ENCODE data around the gene SLC40A1.

SLC40A1 gene

DNA sequence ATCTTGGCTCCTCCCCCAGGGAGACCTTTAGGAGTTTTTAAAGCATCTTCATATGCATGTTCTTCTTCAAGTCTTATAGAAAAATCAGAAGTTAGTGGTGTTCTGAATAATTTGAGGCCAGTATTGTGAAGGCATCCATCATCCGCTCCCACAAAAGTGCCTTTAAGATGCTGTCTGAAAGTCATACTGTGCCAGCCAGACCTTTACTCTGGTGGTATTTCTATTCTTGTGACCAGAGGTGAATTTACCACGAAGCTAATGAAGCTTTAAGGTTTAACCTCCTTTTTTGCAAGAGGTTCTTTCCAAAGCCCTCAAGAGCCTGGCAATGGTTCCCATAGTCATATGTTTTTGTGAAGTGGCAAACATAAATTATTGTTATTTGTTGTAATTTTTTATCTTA lies 54.3 kb downstream of the SLC40A1 start:
- Histone ChIP-seq H3K4me3 (no peak overlapping the region), H3K27ac (no peak overlapping the region), H3K4me2 (no peak overlapping the region; a peak in 1 of 22 replicates), H3K27me3 (no peaks in the 10 kb centered on the region), H3K36me3 (no peaks in the 10 kb centered on the region), H3K4me1 (peaks cover 0 to 47% (median 0%) of the 10 kb centered on the region in 10 experiments; a peak in 6 of 20 replicates), H4K20me1 (no peaks in the 10 kb centered on the region), H3K9ac (no peak overlapping the region), H3K9me3 (replicated peaks in 1 of 11) (no peaks in the 10 kb centered on the region)
- no peak for TF ChIP-seq Cebpa-rat (IDR thresholded peaks at IDR 0.05)

DNA sequence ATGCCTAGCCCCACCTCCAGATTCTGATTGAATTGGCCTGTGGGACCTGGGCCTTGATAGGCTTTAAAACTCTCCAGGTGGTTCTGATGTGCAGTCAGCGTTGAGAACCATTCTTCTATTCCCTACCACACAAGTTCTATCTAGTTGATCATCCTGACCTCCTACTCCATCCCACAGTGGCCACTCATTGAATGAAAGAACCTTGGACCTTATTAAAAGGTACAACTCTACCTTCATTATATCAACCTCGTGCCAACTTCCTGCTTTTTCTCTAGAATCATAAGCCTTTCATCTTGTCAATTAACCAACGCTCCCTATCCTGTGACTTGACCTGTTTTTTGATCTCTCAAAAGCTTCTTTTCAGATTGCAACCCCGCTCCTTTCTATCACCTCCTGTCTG lies 55.8 kb downstream of the SLC40A1 start:
- TF ChIP-seq Cebpa-rat (IDR thresholded peaks at IDR 0.05): no peak
- Histone ChIP-seq H3K4me2 (no peak overlapping the region), H3K9ac (no peak overlapping the region), H3K36me3 (no peaks in the 10 kb centered on the region), H3K27ac (no peak overlapping the region), H4K20me1 (no peaks in the 10 kb centered on the region), H3K4me3 (no peak overlapping the region), H3K9me3 (replicated peaks in 1 of 11) (no peaks in the 10 kb centered on the region), H3K27me3 (no peaks in the 10 kb centered on the region), H3K4me1 (peaks cover 0 to 47% (median 0%) of the 10 kb centered on the region in 10 experiments; a peak in 6 of 20 replicates)

DNA sequence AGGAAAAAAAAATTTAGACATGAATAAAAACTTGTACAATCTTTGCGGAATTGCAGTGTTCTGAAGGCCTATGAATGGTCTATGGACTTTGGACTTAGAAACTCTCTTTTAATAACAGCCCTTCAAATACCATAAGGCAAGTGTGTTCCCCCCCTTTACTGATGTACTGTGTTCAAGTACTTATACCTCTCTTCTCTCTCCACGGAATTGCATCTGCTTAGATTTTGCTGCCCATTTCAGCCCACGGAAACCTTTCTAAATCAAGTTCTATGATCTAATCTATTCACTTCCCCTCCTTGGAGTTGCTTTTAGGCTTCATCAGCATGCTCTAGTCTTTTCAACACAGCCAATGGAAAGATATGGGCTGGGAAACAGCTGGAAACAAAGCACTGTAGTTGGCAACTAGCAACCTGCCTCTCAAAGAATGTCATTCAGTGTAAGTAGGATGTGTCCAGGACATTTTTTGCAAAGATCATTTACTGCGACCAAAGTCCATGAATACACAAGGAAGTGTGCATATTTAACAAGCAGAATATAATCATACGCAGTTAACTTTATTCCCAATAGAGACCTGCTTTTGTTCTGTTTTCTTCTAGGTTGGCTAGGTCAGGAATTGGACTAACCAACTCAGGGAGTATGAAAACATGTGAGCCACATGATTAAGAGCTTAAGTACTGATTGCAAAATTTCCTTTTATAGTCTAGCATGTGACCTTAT lies 58.0 kb downstream of the SLC40A1 start:
- Histone ChIP-seq H3K4me3 (no peak overlapping the region), H3K9me3 (replicated peaks in 1 of 11) (peaks cover 0 to 4% (median 0%) of the 10 kb centered on the region in 11 experiments; a peak in 4 of 22 replicates), H4K20me1 (no peaks in the 10 kb centered on the region), H3K4me1 (peaks cover 0 to 66% (median 0%) of the 10 kb centered on the region in 10 experiments; a peak in 8 of 20 replicates), H3K9ac (no peak overlapping the region), H3K27me3 (no peaks in the 10 kb centered on the region), H3K4me2 (peak overlapping the region in 3 of 11 experiments; percentile 40 to 73 (median 50); a peak in 5 of 22 replicates), H3K36me3 (no peaks in the 10 kb centered on the region), H3K27ac (peak overlapping the region in 3 of 11 experiments; percentile 31 to 66 (median 57); a peak in 5 of 22 replicates)
- no peak for TF ChIP-seq Cebpa-rat (IDR thresholded peaks at IDR 0.05)

DNA sequence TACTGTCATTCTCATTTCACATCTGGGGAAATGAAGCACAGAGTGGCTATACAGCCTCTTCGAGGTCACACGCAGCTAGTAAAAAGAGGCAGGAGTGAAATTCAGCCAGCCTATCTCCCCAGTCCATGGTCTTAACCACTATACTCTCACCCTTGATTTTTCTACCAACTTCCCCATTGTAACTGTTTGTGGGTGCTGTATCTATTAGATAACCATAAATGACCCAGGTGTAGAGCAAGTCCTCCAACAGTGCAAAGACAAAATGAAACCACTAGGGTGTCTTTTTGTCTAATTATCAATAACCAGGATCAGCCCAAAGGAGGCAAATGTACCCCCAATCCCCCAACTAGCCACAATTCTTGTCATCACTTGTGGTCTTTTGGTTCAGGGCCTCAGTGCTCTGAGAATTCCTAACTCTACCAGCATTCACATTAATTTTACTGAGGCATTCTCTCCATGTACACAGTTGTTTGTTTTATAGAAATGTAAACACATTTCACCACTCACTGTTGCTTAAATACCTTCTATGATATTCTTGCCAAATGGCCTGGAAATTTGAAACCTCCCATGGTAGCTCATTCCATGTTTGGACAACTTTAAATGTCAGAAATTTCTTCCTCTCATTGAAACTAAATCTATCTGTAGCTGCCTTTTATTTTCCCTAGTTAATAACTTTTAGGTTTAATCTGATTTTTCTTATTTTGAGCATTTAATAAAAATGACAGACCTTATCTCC lies 58.7 kb downstream of the SLC40A1 start:
- Histone ChIP-seq H3K4me2 (peak overlapping the region in 3 of 11 experiments; percentile 40 to 73 (median 50); a peak in 5 of 22 replicates), H3K9me3 (replicated peaks in 1 of 11) (peaks cover 0 to 10% (median 0%) of the 10 kb centered on the region in 11 experiments; a peak in 6 of 22 replicates), H3K27me3 (no peaks in the 10 kb centered on the region), H3K36me3 (no peaks in the 10 kb centered on the region), H3K27ac (peak overlapping the region in 3 of 11 experiments; percentile 31 to 66 (median 57); a peak in 5 of 22 replicates), H3K9ac (no peak overlapping the region), H3K4me1 (peaks cover 0 to 67% (median 0%) of the 10 kb centered on the region in 10 experiments; a peak in 8 of 20 replicates), H3K4me3 (no peak overlapping the region), H4K20me1 (no peaks in the 10 kb centered on the region)
- TF ChIP-seq Cebpa-rat (IDR thresholded peaks at IDR 0.05): no peak

DNA sequence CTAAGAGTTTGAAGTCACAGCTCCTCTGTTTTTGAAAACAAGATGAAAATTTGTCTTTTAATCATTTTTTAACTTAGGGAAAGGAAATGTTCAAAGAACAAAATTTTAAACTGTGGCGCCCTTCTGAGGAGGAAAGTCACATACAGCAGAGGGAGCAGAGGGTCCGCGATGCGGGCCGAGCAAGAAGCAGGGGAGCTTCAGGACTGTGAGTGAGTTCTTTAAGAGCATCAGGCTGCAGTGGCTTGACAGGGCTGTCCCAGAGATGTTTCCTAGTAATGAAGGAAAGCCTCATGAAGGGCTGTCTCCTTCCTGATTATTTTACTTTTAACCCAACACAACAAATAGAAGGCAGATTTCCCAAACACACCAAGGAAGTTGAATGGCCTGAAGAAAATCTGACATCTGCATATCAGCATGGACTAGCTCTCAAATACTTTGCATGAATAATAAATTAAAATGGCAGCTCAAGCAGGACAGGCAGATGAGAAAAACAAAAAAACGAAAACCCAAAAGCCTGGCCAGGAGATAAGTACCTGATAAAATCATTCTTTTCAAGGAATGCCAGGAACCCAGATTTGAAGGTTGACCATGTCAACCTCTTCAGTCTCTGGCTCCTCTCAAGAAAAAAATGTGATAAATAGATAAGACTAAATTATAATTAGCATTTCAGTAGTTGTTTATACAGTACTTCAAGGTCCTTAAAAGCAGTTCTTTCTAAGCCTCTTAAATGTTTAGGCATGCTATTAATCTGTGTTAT lies 60.8 kb downstream of the SLC40A1 start:
- Histone ChIP-seq H3K4me3 (no peak overlapping the region), H3K4me2 (peak overlapping the region in 1 of 11 experiments; percentile 17; a peak in 1 of 22 replicates), H3K27ac (peak overlapping the region in 1 of 11 experiments; percentile 33; a peak in 1 of 22 replicates), H3K9ac (no peak overlapping the region), H3K4me1 (peaks cover 0 to 81% (median 6%) of the 10 kb centered on the region in 10 experiments; a peak in 10 of 20 replicates), H4K20me1 (no peaks in the 10 kb centered on the region), H3K27me3 (no peaks in the 10 kb centered on the region), H3K36me3 (no peaks in the 10 kb centered on the region), H3K9me3 (replicated peaks in 1 of 11) (peaks cover 0 to 13% (median 0%) of the 10 kb centered on the region in 11 experiments; a peak in 6 of 22 replicates)
- no peak for TF ChIP-seq Cebpa-rat (IDR thresholded peaks at IDR 0.05)

DNA sequence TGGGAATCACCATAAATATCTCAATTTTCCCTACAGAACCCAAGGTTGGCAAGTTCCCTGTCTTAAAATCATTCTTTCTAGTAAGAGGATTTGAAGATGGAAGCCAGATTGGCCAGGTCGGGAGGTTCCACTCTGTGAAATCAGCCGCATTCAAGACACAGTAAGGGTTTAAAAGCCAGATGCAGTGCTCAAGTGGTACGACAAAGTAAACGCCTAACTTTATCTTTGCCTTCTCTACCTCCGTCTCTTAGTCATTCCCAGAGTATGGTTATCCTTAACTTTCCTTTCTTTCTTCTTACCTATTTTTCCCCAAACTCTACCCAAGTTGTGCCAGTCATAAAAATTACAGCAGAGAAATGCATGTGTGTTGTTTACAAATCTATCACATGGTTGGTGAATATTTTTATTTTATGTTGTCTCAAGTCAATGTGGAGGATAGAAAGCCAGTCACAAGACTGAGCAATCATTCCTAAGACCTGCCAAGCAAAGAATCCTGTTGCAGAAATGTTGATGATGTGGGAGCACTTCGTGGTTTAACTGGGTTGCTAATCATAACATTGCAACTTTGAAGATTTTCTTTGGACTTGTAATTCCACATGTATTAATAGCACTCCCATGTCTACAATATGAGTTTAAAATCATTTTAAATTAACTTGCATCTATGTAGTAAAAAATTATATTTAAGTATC lies 62.6 kb downstream of the SLC40A1 start:
- no peak for TF ChIP-seq Cebpa-rat (IDR thresholded peaks at IDR 0.05)
- Histone ChIP-seq H3K4me1 (peaks cover 0 to 94% (median 13%) of the 10 kb centered on the region in 10 experiments; a peak in 10 of 20 replicates), H3K4me3 (no peak overlapping the region), H3K9me3 (replicated peaks in 1 of 11) (peaks cover 0 to 13% (median 0%) of the 10 kb centered on the region in 11 experiments; a peak in 6 of 22 replicates), H3K36me3 (no peaks in the 10 kb centered on the region), H3K27ac (peak overlapping the region in 5 of 11 experiments; percentile 39 to 91 (median 84); a peak in 8 of 22 replicates), H4K20me1 (no peaks in the 10 kb centered on the region), H3K4me2 (peak overlapping the region in 5 of 11 experiments; percentile 7 to 79 (median 33); a peak in 7 of 22 replicates), H3K27me3 (no peaks in the 10 kb centered on the region), H3K9ac (no peak overlapping the region)

DNA sequence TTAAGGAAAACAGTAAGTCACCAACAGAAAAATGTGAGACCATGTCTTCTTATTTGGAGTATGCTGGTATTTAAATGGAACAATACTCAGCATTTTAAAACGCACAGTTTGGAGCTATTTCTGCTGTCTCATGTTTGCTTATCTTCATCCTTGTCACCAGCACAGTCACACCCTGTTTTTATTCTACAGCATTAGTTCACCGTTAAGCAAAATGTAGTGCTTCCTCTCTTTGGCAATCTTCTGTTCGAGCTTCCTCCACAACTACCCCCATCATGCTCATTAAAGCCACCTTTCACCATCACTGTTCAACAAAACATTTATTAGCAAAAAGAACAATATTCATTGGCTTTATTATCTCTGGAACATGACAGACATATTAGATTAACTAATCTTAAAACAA lies 64.0 kb downstream of the SLC40A1 start:
- H3K9me3 ChIP-seq (replicated peaks in 1 of 11): peaks cover 0 to 13% (median 0%) of the 10 kb centered on the region in 11 experiments; a peak in 6 of 22 replicates
- no peaks in the 10 kb centered on the region for H3K36me3 ChIP-seq
- H3K27ac ChIP-seq: peak overlapping the region in 5 of 11 experiments; percentile 71 to 91 (median 86); a peak in 9 of 22 replicates
- H3K4me3 ChIP-seq: no peak overlapping the region
- peak overlapping the region in 5 of 11 experiments; percentile 29 to 94 (median 79); a peak in 10 of 22 replicates for H3K4me2 ChIP-seq
- peak in 1 of 11 experiments; percentile 45; a peak in 3 of 22 replicates for TF ChIP-seq Cebpa-rat (IDR thresholded peaks at IDR 0.05)
- H3K9ac ChIP-seq: peak overlapping the region in 3 of 11 experiments; percentile 33 to 46 (median 41); a peak in 2 of 22 replicates
- peaks cover 0 to 94% (median 15%) of the 10 kb centered on the region in 10 experiments; a peak in 10 of 20 replicates for H3K4me1 ChIP-seq
- no peaks in the 10 kb centered on the region for H3K27me3 ChIP-seq
- no peaks in the 10 kb centered on the region for H4K20me1 ChIP-seq

DNA sequence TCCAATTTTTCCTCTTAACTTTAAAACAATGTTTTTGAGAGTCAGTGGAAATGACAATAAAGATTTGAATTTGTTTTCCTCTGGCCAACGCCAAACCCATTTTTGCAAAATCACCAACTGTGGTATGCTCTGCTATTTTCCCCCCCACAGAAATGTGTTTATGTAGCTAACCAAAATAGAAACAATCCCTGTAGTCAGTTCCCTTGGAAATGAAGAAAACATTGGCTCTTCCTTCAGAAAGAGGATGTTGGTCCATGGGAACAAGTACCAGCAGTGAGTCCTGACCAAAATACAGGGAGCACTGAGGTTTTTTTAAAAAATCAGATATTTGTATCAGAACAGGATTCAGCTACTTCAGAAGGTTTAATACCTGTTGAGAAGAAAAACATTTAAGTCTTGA lies 65.3 kb downstream of the SLC40A1 start:
- Histone ChIP-seq H3K27me3 (no peaks in the 10 kb centered on the region), H3K4me2 (peak overlapping the region in 5 of 11 experiments; percentile 23 to 94 (median 79); a peak in 9 of 22 replicates), H3K27ac (peak overlapping the region in 6 of 11 experiments; percentile 44 to 91 (median 85); a peak in 11 of 22 replicates), H3K9me3 (replicated peaks in 1 of 11) (peaks cover 0 to 15% (median 0%) of the 10 kb centered on the region in 11 experiments; a peak in 7 of 22 replicates), H3K4me1 (peaks cover 0 to 94% (median 15%) of the 10 kb centered on the region in 10 experiments; a peak in 10 of 20 replicates), H3K9ac (peak overlapping the region in 4 of 11 experiments; percentile 64 to 72 (median 68); a peak in 6 of 22 replicates), H3K4me3 (no peak overlapping the region), H4K20me1 (no peaks in the 10 kb centered on the region), H3K36me3 (no peaks in the 10 kb centered on the region)
- TF ChIP-seq Cebpa-rat (IDR thresholded peaks at IDR 0.05): no peak
